K562 (cell line): ENCODE data around the gene STARD8. TPM values are rescaled to one million over a fixed set of nuclear protein-coding genes. Genes with fewer than 3 reads are reported as not detected.

Experiments used
- ATAC-seq: fragments of 200-7000 bp; cut with Tn5 transposase; 3 replicates; pipeline ENCODE4 v1.9.1; 2020; ENCODE audit warnings: moderate library complexity
- BruUV-seq: library from RNA; stranded (reverse); fragments of 400-500 nt; replicated peaks from 2 replicates; lab custom pipeline; 2021; lab: Mats Ljungman, UMichigan
- CTCF ChIA-PET: fragments of 300-600 bp; formaldehyde crosslinking; extraction: SDS; loops from one replicate; lab custom pipeline; 2021; ENCODE audit warnings: low intra/inter-chr PET ratio; lab: Yijun Ruan, JAX
- POLR2A ChIA-PET: fragments of 300-600, 350-650 bp; sonication (Branson Sonifier 250); formaldehyde crosslinking; extraction: SDS; loops from one replicate; lab custom pipeline; 2021; ENCODE audit warnings: antibody characterized with exemption, inconsistent platforms; lab: Yijun Ruan, JAX
- DNase-seq, 4 experiments: peaks; one replicate each; pipeline versions ENCODE4 v3.0.0 to v3.0.0-alpha.2; 2011 to 2018; ENCODE audit warnings: low spot score in 3 of 4, mixed read lengths in 3 of 4; ENCODE audit errors: extremely low read depth in 1 of 4
- FAIRE-seq: peaks from 2 replicates; lab custom pipeline; 2011; peaks lifted over from hg19 to GRCh38; lab: Jason Lieb, UNC
- H2AFZ ChIP-seq: 2 replicates; pipeline ENCODE4 v1.6.0; 2011; ENCODE audit warnings: low read depth, low read length, control low read depth, inconsistent platforms
- H3K27ac ChIP-seq: fragments of 200-600 bp; 3 replicates; pipeline ENCODE4 v1.8.0; 2011; ENCODE audit warnings: low read depth, mild to moderate bottlenecking, control low read depth, inconsistent platforms, low read length, moderate library complexity, mixed read lengths; ENCODE audit errors: extremely low read depth
- H3K27me3 ChIP-seq, 2 experiments: fragments of 300-600 bp in 1 of 2; 2 replicates in 1 of 2; 3 replicates in 1 of 2; pipeline versions ENCODE4 v1.6.0 to v1.8.0; 2011; ENCODE audit warnings: inconsistent platforms in 2 of 2, low read length in 2 of 2, mild to moderate bottlenecking in 1 of 2, mixed read lengths in 1 of 2, moderate library complexity in 1 of 2; ENCODE audit not compliant: control insufficient read depth in 2 of 2, insufficient read depth in 2 of 2
- H3K36me3 ChIP-seq: fragments of 300-600 bp; 3 replicates; pipeline ENCODE4 v1.8.0; 2011; ENCODE audit warnings: mild to moderate bottlenecking, low read length, inconsistent platforms; ENCODE audit not compliant: control insufficient read depth, insufficient read depth
- H3K4me1 ChIP-seq, 2 experiments: fragments of 200-600 bp in 1 of 2; replicated peaks in 1 of 2; 2 replicates in 1 of 2; 3 replicates in 1 of 2; pipeline versions ENCODE4 v1.5.1 to v1.8.0; 2011; ENCODE audit warnings: inconsistent platforms in 2 of 2, low read length in 2 of 2, mild to moderate bottlenecking in 1 of 2, mixed read lengths in 1 of 2, moderate library complexity in 1 of 2; ENCODE audit not compliant: control insufficient read depth in 2 of 2, insufficient read depth in 2 of 2
- H3K4me2 ChIP-seq: 2 replicates; pipeline ENCODE4 v1.6.1; 2011; ENCODE audit warnings: low read length, control low read depth, inconsistent platforms, mixed read lengths; ENCODE audit not compliant: insufficient read depth
- H3K4me3 ChIP-seq: fragments of 200-600 bp; sonication (generic), shearing (Covaris generic); 2 replicates; pipeline ENCODE4 v1.5.1; 2016; ENCODE audit warnings: control low read depth, inconsistent platforms
- H3K79me2 ChIP-seq: fragments of 200-600 bp; 3 replicates; pipeline ENCODE4 v1.8.0; 2011; ENCODE audit warnings: low read length, inconsistent platforms; ENCODE audit not compliant: control insufficient read depth, insufficient read depth
- H3K9ac ChIP-seq, 2 experiments: 2 replicates each; pipeline versions ENCODE4 v1.6.0 to v1.6.1; 2011; ENCODE audit warnings: low read depth in 2 of 2, low read length in 2 of 2, control low read depth in 1 of 2, inconsistent platforms in 1 of 2, mild to moderate bottlenecking in 1 of 2, mixed read lengths in 1 of 2; ENCODE audit not compliant: insufficient read depth in 1 of 2
- H3K9me1 ChIP-seq: one replicate; pipeline ENCODE4 v1.6.0; 2011; ENCODE audit warnings: inconsistent platforms, mild to moderate bottlenecking, low read length, moderate library complexity; ENCODE audit not compliant: control insufficient read depth, insufficient read depth
- H3K9me3 ChIP-seq: replicated peaks from 2 replicates; pipeline ENCODE4 v1.5.1; 2011; ENCODE audit warnings: low read depth, low read length, inconsistent platforms; ENCODE audit not compliant: control insufficient read depth, insufficient read depth
- H4K20me1 ChIP-seq: replicated peaks from 2 replicates; pipeline ENCODE4 v1.6.1; 2011; ENCODE audit warnings: low read length, inconsistent platforms, mixed read lengths; ENCODE audit not compliant: control insufficient read depth, insufficient read depth
- HOXB6 ChIP-seq: fragments of 250-450 bp; sonication (Bioruptor Pico); IDR thresholded peaks from 2 replicates; pipeline ENCODE4 v1.5.1; 2022; ENCODE audit warnings: mild to moderate bottlenecking, borderline replicate concordance
- MCM5 ChIP-seq: fragments of 450-650 bp; IDR thresholded peaks from 2 replicates; pipeline ENCODE4 v1.6.1; 2016; ENCODE audit warnings: low read depth
- MEIS2 ChIP-seq: fragments of 450-650 bp; IDR thresholded peaks from 2 replicates; pipeline ENCODE4 v1.6.1; 2014; ENCODE audit warnings: mild to moderate bottlenecking; ENCODE audit not compliant: partially characterized antibody
- POLR2G ChIP-seq: fragments of 200-400 bp; formaldehyde crosslinking; IDR thresholded peaks from 2 replicates; pipeline ENCODE4 v1.6.1; 2017; ENCODE audit warnings: low read depth, mild to moderate bottlenecking, antibody characterized with exemption, low read length, moderate library complexity
- ZBTB34 ChIP-seq: fragments of 250-450 bp; sonication (Bioruptor Pico); IDR thresholded peaks from 2 replicates; pipeline ENCODE4 v1.8.0; 2021; ENCODE audit warnings: mild to moderate bottlenecking, moderate library complexity
- WGBS: fragments of 100-300 bp; shearing (Covaris generic); methylation state at CpG from one replicate; pipeline ENCODE4 v1.1.6; 2016; ENCODE audit warnings: low coverage, mixed read lengths; ENCODE audit not compliant: insufficient coverage; ENCODE audit errors: missing lambda C conversion rate; 5-methylcytosine and 5-hydroxymethylcytosine counted together
- in situ Hi-C: fragments of 300-500 bp; cut with MboI; formaldehyde crosslinking; loops from 4 replicates; pipeline ENCODE4 v1.15.0; 2018; ENCODE audit warnings: inconsistent platforms, mixed read lengths
- intact Hi-C: fragments of 100-400 bp; cut with micrococcal nuclease; formaldehyde crosslinking; loops from 2 replicates; pipeline ENCODE4 v1.14.2; 2022
- polyA plus RNA-seq, 8 experiments: library from polyadenylated mRNA; depleted of rRNA in 4 of 8; stranded (reverse) in 5 of 8; unstranded in 3 of 8; fragments of >200 nt; fragmentation: Nextera tagmentation in 2 of 8; fragmentation: Illumina TruSeq in 1 of 8; extraction: Ambion mirVana in 2 of 8; extraction: Trizol in 1 of 8; gene quantifications; 2 replicates each; pipeline versions ENCODE4 v1.2.1 to v1.2.3, GENCODE V29; 2011 to 2014; ENCODE audit warnings: inconsistent platforms in 1 of 8, missing spikeins in 1 of 8
- total RNA-seq, 7 experiments: library from RNA; depleted of rRNA in 6 of 7; stranded (reverse); fragments of >200 nt in 6 of 7; fragmentation: Illumina TruSeq in 2 of 7; extraction: Trizol in 2 of 7; gene quantifications; 2 replicates each; pipeline versions ENCODE4 v1.2.1 to v1.2.3, GENCODE V29; 2011 to 2021; ENCODE audit warnings: low replicate concordance in 1 of 7
- TF ChIP-seq, protein P1 (sequence below): sonication (generic); formaldehyde crosslinking; IDR thresholded peaks from 2 replicates; pipeline ENCODE4 v1.5.0; 2020; ENCODE audit warnings: missing genetic modification reagents
- TF ChIP-seq, protein P2 (sequence below): fragments of 450-650 bp; IDR thresholded peaks from 2 replicates; pipeline ENCODE4 v1.6.1; 2016
- TF ChIP-seq, protein P3 (sequence below), 2 experiments: fragments of 450-650 bp in 1 of 2; sonication (generic) in 1 of 2; formaldehyde crosslinking in 1 of 2; IDR thresholded peaks; 2 replicates each; pipeline versions ENCODE4 v1.7.1 to v1.9.0; 2016 to 2022; ENCODE audit warnings: inconsistent platforms in 1 of 2, mild to moderate bottlenecking in 1 of 2, missing genetic modification reagents in 1 of 2

The STARD8 gene
- total and polyA plus RNA-seq, 9 of the 15 experiments (the other 6 are each of a cell fraction or from before 2014, with no cell fraction given) = 1.6 to 35.0 (median 15.9) TPM

- H3K79me2 ChIP-seq = no peaks in the 10 kb centered on the region
- CTCF ChIA-PET = no interaction called here
- H3K27ac ChIP-seq = peak overlapping the region; percentile 80
- no peaks in the 10 kb centered on the region for H4K20me1 ChIP-seq
- POLR2A ChIA-PET = interaction anchor here (0.6 to 0.8 kb wide), 3 partner anchors 9 to 13 kb away, joined by 3 read pairs; no protein-coding TSS in a partner anchor
- peak overlapping the region; percentile 48 for H2AFZ ChIP-seq
- H3K4me1 ChIP-seq = peaks cover 17 to 21% of the 10 kb centered on the region in 2 experiments; a peak in 4 of 5 replicates
- ATAC-seq (peak; percentile 32), FAIRE-seq (no peak), DNase-seq (peak; percentile 23 to 37 (median 26))
- no peaks in the 10 kb centered on the region; a peak in 1 of 5 replicates for H3K27me3 ChIP-seq
- peak overlapping the region; percentile 78 for H3K4me2 ChIP-seq
- in situ Hi-C loops = no loop called here
- BruUV-seq = no TSS peak
- WGBS = 0% methylated on average over 1 of the region's 15 CpGs
- no peaks in the 10 kb centered on the region for H3K9me1 ChIP-seq
- H3K4me3 ChIP-seq = no peak overlapping the region
- H3K36me3 ChIP-seq = no peaks in the 10 kb centered on the region; the same call in 2 of the 3 replicates
- intact Hi-C loops = no loop called here
- no peaks in the 10 kb centered on the region for H3K9me3 ChIP-seq
- peak overlapping the region; percentile 31 to 71; a peak in 2 of 4 replicates for H3K9ac ChIP-seq
- TF ChIP-seq ZBTB34 (no peak), MEIS2 (peak; percentile 31), POLR2G (0 out of 2 replicates have a peak, but pooled peaks have one; percentile 26), HOXB6 (no peak), MCM5 (no peak)
- TF ChIP-seq, protein P1, sequence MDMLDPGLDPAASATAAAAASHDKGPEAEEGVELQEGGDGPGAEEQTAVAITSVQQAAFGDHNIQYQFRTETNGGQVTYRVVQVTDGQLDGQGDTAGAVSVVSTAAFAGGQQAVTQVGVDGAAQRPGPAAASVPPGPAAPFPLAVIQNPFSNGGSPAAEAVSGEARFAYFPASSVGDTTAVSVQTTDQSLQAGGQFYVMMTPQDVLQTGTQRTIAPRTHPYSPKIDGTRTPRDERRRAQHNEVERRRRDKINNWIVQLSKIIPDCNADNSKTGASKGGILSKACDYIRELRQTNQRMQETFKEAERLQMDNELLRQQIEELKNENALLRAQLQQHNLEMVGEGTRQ (CRISPR knock-in tag) = no peak
- TF ChIP-seq, protein P2, sequence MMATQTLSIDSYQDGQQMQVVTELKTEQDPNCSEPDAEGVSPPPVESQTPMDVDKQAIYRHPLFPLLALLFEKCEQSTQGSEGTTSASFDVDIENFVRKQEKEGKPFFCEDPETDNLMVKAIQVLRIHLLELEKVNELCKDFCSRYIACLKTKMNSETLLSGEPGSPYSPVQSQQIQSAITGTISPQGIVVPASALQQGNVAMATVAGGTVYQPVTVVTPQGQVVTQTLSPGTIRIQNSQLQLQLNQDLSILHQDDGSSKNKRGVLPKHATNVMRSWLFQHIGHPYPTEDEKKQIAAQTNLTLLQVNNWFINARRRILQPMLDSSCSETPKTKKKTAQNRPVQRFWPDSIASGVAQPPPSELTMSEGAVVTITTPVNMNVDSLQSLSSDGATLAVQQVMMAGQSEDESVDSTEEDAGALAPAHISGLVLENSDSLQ = peak; percentile 74
- TF ChIP-seq, protein P3, sequence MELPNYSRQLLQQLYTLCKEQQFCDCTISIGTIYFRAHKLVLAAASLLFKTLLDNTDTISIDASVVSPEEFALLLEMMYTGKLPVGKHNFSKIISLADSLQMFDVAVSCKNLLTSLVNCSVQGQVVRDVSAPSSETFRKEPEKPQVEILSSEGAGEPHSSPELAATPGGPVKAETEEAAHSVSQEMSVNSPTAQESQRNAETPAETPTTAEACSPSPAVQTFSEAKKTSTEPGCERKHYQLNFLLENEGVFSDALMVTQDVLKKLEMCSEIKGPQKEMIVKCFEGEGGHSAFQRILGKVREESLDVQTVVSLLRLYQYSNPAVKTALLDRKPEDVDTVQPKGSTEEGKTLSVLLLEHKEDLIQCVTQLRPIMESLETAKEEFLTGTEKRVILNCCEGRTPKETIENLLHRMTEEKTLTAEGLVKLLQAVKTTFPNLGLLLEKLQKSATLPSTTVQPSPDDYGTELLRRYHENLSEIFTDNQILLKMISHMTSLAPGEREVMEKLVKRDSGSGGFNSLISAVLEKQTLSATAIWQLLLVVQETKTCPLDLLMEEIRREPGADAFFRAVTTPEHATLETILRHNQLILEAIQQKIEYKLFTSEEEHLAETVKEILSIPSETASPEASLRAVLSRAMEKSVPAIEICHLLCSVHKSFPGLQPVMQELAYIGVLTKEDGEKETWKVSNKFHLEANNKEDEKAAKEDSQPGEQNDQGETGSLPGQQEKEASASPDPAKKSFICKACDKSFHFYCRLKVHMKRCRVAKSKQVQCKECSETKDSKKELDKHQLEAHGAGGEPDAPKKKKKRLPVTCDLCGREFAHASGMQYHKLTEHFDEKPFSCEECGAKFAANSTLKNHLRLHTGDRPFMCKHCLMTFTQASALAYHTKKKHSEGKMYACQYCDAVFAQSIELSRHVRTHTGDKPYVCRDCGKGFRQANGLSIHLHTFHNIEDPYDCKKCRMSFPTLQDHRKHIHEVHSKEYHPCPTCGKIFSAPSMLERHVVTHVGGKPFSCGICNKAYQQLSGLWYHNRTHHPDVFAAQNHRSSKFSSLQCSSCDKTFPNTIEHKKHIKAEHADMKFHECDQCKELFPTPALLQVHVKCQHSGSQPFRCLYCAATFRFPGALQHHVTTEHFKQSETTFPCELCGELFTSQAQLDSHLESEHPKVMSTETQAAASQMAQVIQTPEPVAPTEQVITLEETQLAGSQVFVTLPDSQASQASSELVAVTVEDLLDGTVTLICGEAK (IDR thresholded peaks at IDR 0.05) = no peak
- TF ChIP-seq, protein P3 (CRISPR knock-in tag; IDR thresholded peaks at IDR 0.05) = no peak
Measured at GRCh38 chrX:68684291-68684918, 36.9 kb downstream of the STARD8 start.
